Heart right ventricle (tissue), 16 donors: ENCODE measurements around the gene AGBL1. TPM values are rescaled to one million over a fixed set of nuclear protein-coding genes. Genes with fewer than 3 reads are reported as not detected.
A peak's percentile ranks its signal among the peaks of the same experiment; 100 is the strongest.
"Not testable (repeated sequence)": the region's sequence is repeated elsewhere in the genome, so short reads cannot be mapped to it uniquely, and the experiment has no call there.

Source experiments
- ATAC-seq, 8 donors: fragments of 200-7000 bp; cut with Tn5 transposase; one replicate each; pipeline ENCODE4 v1.9.1; 2020; ENCODE audit warnings: mild to moderate bottlenecking in 8 of 8, moderate library complexity in 8 of 8, moderate number of reproducible peaks in 1 of 8
- DNase-seq, 2 donors: peaks; one replicate each; pipeline ENCODE4 v3.0.0-alpha.2; 2020
- H3K27ac ChIP-seq, 10 donors: fragments of 200-600 bp; sonication (generic) in 2 of 10; one replicate each; pipeline versions ENCODE4 v1.5.0 to v1.8.0; 2020 to 2022; ENCODE audit warnings: mild to moderate bottlenecking in 3 of 10
- H3K27me3 ChIP-seq, 7 donors: fragments of 200-600 bp; one replicate each; pipeline ENCODE4 v1.8.0; 2021 to 2022; ENCODE audit warnings: mild to moderate bottlenecking in 2 of 7
- H3K36me3 ChIP-seq, 9 donors: fragments of 200-600 bp; sonication (generic) in 1 of 9; one replicate each; pipeline versions ENCODE4 v1.5.0 to v1.8.0; 2020 to 2022; ENCODE audit warnings: mild to moderate bottlenecking in 2 of 9
- H3K4me1 ChIP-seq, 9 donors: fragments of 200-600 bp; sonication (generic) in 1 of 9; one replicate each; pipeline versions ENCODE4 v1.5.0 to v1.8.0; 2020 to 2022; ENCODE audit warnings: mild to moderate bottlenecking in 4 of 9
- H3K4me3 ChIP-seq, 10 donors: fragments of 200-600 bp; sonication (generic) in 2 of 10; one replicate each; pipeline versions ENCODE4 v1.5.0 to v1.8.0; 2020 to 2022; ENCODE audit warnings: mild to moderate bottlenecking in 7 of 10, moderate library complexity in 2 of 10
- H3K9me3 ChIP-seq, 11 donors: fragments of 200-600 bp in 10 of 11; sonication (generic) in 2 of 11; one replicate each; pipeline versions ENCODE4 v1.5.0 to v1.8.0; 2013 to 2022; ENCODE audit warnings: mild to moderate bottlenecking in 2 of 11, control low read depth in 1 of 11, moderate library complexity in 1 of 11
- WGBS, 2 donors: extraction: QIAGEN DNeasy Blood & Tissue Kit; methylation state at CpG; one replicate each; pipeline ENCODE4 v1.1.7; 2013; ENCODE audit warnings: inconsistent platforms in 1 of 2; 5-methylcytosine and 5-hydroxymethylcytosine counted together
- intact Hi-C, 10 donors: fragments of 100-400 bp; cut with DNase I; formaldehyde crosslinking; loops; one replicate each; pipeline versions ENCODE4 v1.11.1 to v1.14.2; 2022
- polyA plus RNA-seq, 2 donors: library from polyadenylated mRNA; stranded (reverse); fragments of 200-250 nt; gene quantifications; one replicate each; pipeline ENCODE4 v1.2.3, GENCODE V29; 2013
- total RNA-seq, 10 donors: library from RNA; stranded (reverse); fragmentation: NEBNext Ultra II Directional in 3 of 10; extraction: Animal tissue kit (Norgen Biotek cat#: 25700) in 3 of 10; gene quantifications; one replicate each; pipeline versions ENCODE4 v1.2.1 to v1.2.4, GENCODE V29; 2021 to 2023
- TF ChIP-seq, protein P1 (sequence below), 9 donors: fragments of 200-600 bp; sonication (generic) in 2 of 9; IDR thresholded peaks; one replicate each; pipeline versions ENCODE4 v1.5.0 to v1.8.0; 2021 to 2022; ENCODE audit warnings: antibody characterized with exemption in 9 of 9, mild to moderate bottlenecking in 5 of 9, moderate library complexity in 1 of 9
- donor health status: Arrhythmogenic right ventricular cardiomyopathy.
- donor health status: ischemic (EF 13 %, LVEDD 7.1; RV severe dilation, severe dysfunction).
- donor health status: healthy with polysubstance abuse.
- donor health status: DM: no; HTN: yes; CAD: no.
- donor health status: DM: no; HTN: no; CAD: no.
- donor health status: ischemic (EF 25% LVEDD 6.9; RV normal size, moderate dysfunction).
- donor health status: ischemic (EF 25% LVEDD 5.7; RV mildly dilated, moderate dysfunction).
- donor health status: healthy.
- donor health status: DM: yes; HTN: yes; CAD: no.
- donor health status: Ischemic cardiomyopathy.
- donor health status: ischemic (EF 35%, LVEDD 5.7; RV mildly dilated, moderate dysfunction).
- donor health status: nonischemic (EF 11% LVEDD 7.7; RV severe dilation, severe dysfunction).
- donor health status: DM: yes; HTN: yes; CAD: no.
- donor health status: PGD.
- donor health status: ischemic (EF 29% LVEDD 5.4; RV normal size, mild dysfunction).
- donor health status: nonischemic (EF 23%, LVEDD 6.1; RV moderate dilation, normal function).

The AGBL1 gene
- total and polyA plus RNA-seq, 12 donors, result 0.02 to 0.13 (median 0.09) TPM; not detected in 7

DNA sequence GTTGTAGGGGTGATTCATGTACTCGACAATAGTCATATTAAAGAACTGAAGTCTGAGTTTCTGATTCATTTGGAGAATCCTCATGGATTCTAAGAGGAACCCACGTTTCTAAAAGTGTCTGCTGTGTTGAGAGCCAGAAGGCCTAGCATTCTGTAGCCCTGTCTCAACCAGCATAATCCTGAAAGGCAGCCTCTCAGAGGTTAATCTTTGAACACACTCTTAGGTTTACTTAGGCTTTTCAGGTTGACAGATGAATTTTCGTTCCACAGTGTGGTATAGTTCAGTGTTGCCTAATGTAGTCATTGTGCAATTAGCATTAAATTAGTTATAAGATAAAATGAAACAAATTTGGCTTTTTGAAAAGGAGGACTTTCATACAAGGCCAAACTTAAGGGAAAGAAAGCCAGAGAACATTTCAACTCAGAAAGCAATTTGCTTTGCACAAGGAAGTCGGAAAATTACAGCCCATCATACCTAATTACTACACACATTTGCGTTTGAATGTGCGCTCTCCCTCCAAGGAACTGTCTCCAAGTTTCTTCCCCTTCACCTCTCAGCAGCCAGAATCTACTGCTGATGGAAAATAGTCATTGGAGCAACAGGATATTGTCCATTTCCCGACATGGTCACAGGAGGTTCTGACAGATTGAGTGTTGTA lies 42.0 kb downstream of the AGBL1 start:
- H3K4me1 ChIP-seq, result no peaks in the 10 kb centered on the region
- H3K36me3 ChIP-seq, result no peaks in the 10 kb centered on the region
- 59 to 61% methylated on average over 7 of the region's 7 CpGs for WGBS, 2 donors
- H3K9me3 ChIP-seq, result no peaks in the 10 kb centered on the region
- DNase-seq (no peak), ATAC-seq (no peak)
- no peak overlapping the region for H3K4me3 ChIP-seq
- intact Hi-C loops, result no loop called here
- no peak overlapping the region for H3K27ac ChIP-seq
- TF ChIP-seq, protein P1, sequence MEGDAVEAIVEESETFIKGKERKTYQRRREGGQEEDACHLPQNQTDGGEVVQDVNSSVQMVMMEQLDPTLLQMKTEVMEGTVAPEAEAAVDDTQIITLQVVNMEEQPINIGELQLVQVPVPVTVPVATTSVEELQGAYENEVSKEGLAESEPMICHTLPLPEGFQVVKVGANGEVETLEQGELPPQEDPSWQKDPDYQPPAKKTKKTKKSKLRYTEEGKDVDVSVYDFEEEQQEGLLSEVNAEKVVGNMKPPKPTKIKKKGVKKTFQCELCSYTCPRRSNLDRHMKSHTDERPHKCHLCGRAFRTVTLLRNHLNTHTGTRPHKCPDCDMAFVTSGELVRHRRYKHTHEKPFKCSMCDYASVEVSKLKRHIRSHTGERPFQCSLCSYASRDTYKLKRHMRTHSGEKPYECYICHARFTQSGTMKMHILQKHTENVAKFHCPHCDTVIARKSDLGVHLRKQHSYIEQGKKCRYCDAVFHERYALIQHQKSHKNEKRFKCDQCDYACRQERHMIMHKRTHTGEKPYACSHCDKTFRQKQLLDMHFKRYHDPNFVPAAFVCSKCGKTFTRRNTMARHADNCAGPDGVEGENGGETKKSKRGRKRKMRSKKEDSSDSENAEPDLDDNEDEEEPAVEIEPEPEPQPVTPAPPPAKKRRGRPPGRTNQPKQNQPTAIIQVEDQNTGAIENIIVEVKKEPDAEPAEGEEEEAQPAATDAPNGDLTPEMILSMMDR (IDR thresholded peaks at IDR 0.05), result no peak
- H3K27me3 ChIP-seq, result peaks cover 0 to 14% (median 3%) of the 10 kb centered on the region in 7 donors

DNA sequence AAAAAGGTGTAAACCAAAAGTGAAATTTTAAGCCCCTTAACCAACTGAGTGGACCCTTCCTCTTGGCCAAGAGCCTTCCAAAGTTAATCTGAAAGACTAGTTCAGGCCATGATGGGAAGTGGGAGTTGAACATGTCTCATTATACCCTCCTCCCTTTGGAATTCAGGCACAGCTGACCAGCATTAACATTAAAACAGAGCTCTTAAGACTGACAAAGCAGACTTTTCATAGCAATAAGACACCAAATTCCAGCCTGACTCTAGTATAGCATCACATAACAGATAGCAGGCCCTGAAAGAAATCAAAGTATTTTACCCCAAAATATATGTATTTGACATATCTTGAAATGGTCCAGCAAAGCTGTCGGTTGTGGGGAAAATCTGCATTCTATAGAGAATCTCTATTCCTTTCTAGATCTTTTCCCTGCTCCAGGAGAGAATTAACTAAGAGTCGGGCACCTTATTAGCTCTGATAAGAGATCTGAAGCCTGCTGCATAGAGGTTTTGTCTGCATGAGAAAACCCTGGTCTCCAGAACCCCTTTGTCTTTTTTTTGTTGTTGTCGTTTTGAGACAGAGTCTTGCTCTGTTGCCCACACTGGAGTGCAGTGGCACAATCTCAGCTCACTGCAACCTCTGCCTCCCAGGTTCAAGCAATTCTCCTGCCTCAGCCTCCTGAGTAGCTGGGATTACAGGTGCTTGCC lies 43.2 kb downstream of the AGBL1 start:
- H3K27ac ChIP-seq, H3K4me3 ChIP-seq, intact Hi-C loops, H3K9me3 ChIP-seq, H3K36me3 ChIP-seq, ATAC-seq, H3K4me1 ChIP-seq, DNase-seq: not testable (repeated sequence)
- H3K27me3 ChIP-seq, result peaks cover 0 to 14% (median 3%) of the 10 kb centered on the region in 7 donors
- WGBS, 2 donors, result 52 to 56% methylated on average over 3 of the region's 3 CpGs

DNA sequence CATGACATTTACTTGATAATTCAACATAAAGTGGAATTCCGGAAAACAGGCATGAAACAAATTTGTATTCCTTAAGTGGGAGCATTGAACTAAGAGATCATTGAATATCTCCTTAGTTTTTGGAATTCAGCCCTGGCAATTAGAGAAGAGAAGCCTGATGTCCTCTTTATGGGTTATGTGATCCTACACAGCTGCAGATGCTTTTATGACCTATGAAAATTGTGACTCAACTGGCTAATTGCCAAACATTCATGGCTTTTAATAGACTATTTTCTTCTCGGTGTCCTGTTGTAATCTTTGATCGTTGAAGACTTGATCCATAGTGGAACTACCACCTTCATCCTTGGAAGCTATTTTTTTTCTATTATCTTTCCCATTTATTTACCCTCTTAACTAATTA lies 46.1 kb downstream of the AGBL1 start:
- H3K36me3 ChIP-seq, result no peaks in the 10 kb centered on the region
- intact Hi-C loops, result no loop called here
- TF ChIP-seq, protein P1 (IDR thresholded peaks at IDR 0.05), result no peak
- DNase-seq, result no peak
- ATAC-seq, result no peak
- WGBS, 2 donors, result 62 to 75% methylated on average over 3 of the region's 3 CpGs
- no peak overlapping the region for H3K4me3 ChIP-seq
- no peaks in the 10 kb centered on the region for H3K9me3 ChIP-seq
- no peak overlapping the region for H3K27ac ChIP-seq
- peaks cover 0 to 7% (median 0%) of the 10 kb centered on the region in 7 donors for H3K27me3 ChIP-seq
- H3K4me1 ChIP-seq, result no peaks in the 10 kb centered on the region

DNA sequence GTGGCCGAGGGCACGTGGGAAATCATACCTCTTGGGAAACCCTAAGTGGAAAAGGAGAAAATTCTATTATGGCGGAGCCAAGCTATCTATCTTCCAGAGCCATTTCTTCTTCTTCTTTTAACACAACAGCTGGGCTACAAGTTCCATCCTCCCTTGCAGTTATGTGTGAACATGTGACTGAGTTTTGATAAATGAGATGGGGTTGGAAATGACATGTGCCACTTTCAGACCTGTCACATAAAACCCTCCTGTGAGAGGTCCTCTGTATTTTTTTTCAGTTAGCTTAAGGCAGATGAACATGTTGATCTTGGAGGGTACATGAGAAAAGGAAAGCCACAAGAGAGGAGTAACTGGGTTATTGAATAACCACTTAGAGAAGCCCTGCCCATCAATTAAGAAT lies 47.9 kb downstream of the AGBL1 start:
- WGBS, 2 donors, result 78 to 82% methylated on average over 3 of the region's 3 CpGs
- intact Hi-C loops, result no loop called here
- DNase-seq (no peak), ATAC-seq (no peak)
- Histone ChIP-seq H3K9me3 (no peaks in the 10 kb centered on the region), H3K27me3 (peaks cover 0 to 6% (median 0%) of the 10 kb centered on the region in 7 donors), H3K4me1 (no peaks in the 10 kb centered on the region), H3K27ac (no peak overlapping the region), H3K36me3 (no peaks in the 10 kb centered on the region), H3K4me3 (no peak overlapping the region)
- TF ChIP-seq, protein P1 (IDR thresholded peaks at IDR 0.05), result no peak

DNA sequence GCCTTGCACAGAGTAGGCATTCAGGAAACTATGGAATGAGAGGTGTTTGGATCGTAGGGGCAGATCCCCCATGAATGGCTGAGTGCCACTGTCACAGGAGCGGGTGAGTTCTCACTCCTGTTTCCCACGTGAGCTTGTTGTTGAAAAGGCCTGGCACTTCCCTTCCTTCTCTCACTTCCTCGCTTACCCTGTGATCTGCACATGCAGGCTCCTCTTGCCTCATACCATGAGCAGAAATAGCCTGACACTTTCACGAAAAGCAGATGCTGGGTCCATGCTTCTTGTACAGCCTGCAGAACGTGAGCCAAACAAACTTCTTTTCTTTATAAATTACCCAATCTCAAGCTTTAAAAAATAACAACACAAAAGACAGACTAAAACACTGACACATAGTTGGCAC lies 55.4 kb downstream of the AGBL1 start:
- intact Hi-C loops, result no loop called here
- H3K27ac ChIP-seq, result no peak overlapping the region
- peaks cover 0 to 6% (median 0%) of the 10 kb centered on the region in 9 donors for H3K4me1 ChIP-seq
- no peaks in the 10 kb centered on the region for H3K36me3 ChIP-seq
- no peak overlapping the region for H3K4me3 ChIP-seq
- no peaks in the 10 kb centered on the region for H3K9me3 ChIP-seq
- ATAC-seq (peak in 4 of 8 donors; percentile 38 to 86 (median 58)), DNase-seq (no peak)
- TF ChIP-seq, protein P1 (IDR thresholded peaks at IDR 0.05), result no peak
- 29 to 30% methylated on average over 6 of the region's 6 CpGs for WGBS, 2 donors
- peaks cover 0 to 7% (median 0%) of the 10 kb centered on the region in 7 donors for H3K27me3 ChIP-seq
